Ishikawa (cell line): Measurements from ENCODE around the gene CD9.

Experiments used
- CEBPB ChIP-seq: IDR thresholded peaks from 2 replicates; pipeline ENCODE4 v1.6.1; 2012
- CREB1 ChIP-seq: IDR thresholded peaks from 2 replicates; pipeline ENCODE4 v1.6.1; 2012; ENCODE audit warnings: low read depth
- EGR1 ChIP-seq: IDR thresholded peaks from 2 replicates; pipeline ENCODE4 v1.6.1; 2012
- EP300 ChIP-seq: IDR thresholded peaks from 2 replicates; pipeline ENCODE4 v1.6.1; 2012; ENCODE audit warnings: borderline replicate concordance
- FOXM1 ChIP-seq: IDR thresholded peaks from 2 replicates; pipeline ENCODE4 v1.6.1; 2012; ENCODE audit warnings: low read depth, borderline replicate concordance
- NFIC ChIP-seq: IDR thresholded peaks from 2 replicates; pipeline ENCODE4 v1.6.1; 2012
- RAD21 ChIP-seq: IDR thresholded peaks from 2 replicates; pipeline ENCODE4 v1.6.1; 2012; ENCODE audit warnings: low read depth
- TAF1 ChIP-seq: IDR thresholded peaks from 2 replicates; pipeline ENCODE4 v1.6.1; 2012; ENCODE audit warnings: low read depth, mild to moderate bottlenecking
- TCF12 ChIP-seq: IDR thresholded peaks from 2 replicates; pipeline ENCODE4 v1.6.1; 2012; ENCODE audit warnings: low read depth
- TEAD4 ChIP-seq: IDR thresholded peaks from 2 replicates; pipeline ENCODE4 v1.6.1; 2012
- USF1 ChIP-seq: IDR thresholded peaks from 2 replicates; pipeline ENCODE4 v1.6.1; 2012
- YY1 ChIP-seq: IDR thresholded peaks from 2 replicates; pipeline ENCODE4 v1.6.1; 2012; ENCODE audit warnings: low read depth
- ZBTB7A ChIP-seq: IDR thresholded peaks from 2 replicates; pipeline ENCODE4 v1.6.1; 2012; ENCODE audit warnings: low read depth
- TF ChIP-seq, protein P1 (sequence below): IDR thresholded peaks from 2 replicates; pipeline ENCODE4 v1.6.1; 2012
- TF ChIP-seq, protein P2 (sequence below): IDR thresholded peaks from 2 replicates; pipeline ENCODE4 v1.6.1; 2012; ENCODE audit warnings: low read depth, mild to moderate bottlenecking

Gene CD9

DNA sequence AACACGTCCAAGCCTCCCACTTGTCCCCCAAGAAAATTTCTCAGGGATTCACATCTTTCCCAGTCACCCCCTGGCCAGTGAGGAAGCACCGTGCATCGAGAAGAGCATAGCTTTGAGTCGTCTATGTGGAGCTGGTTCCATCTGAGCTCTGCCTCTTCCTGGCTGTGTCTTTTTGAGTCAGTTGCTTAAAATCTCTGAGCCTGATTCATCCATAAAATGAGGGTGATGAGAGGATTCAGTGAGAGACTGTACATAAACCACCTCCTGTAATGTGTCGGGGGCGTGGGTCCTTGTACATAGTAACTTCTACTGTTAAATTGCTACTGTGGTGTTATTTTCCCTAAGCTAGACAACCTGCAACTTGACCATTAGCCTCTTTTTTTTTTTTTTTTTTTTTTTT, 13.8 kb downstream of the CD9 start:
- no peak for TF ChIP-seq ZBTB7A
- no peak for TF ChIP-seq TAF1
- no peak for TF ChIP-seq TEAD4
- no peak for TF ChIP-seq EP300
- TF ChIP-seq CREB1, result no peak
- TF ChIP-seq FOXM1, result no peak
- TF ChIP-seq YY1, result no peak
- TF ChIP-seq USF1, result no peak
- no peak for TF ChIP-seq NFIC

DNA sequence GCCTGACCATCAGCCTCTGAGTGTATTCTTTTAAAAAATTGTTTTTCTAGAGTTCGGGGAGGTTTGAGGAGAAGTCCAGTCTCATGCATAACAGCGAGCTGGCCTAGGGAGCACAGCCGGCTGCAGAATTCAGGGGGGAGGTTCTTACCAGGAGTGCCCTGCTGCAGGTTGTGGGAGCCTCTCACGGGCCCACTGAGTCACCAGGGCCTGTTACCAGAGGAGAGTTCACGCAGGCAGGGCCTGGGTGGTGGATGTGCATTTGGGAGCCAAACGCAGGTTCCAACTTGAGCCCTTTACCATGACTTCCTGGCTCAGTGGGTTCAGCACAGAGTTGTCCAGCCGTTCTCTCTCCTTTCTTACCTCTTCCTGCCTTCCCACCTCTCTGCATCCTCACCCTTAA, 14.4 kb downstream of the CD9 start:
- TF ChIP-seq ZBTB7A (no peak), EGR1 (no peak), USF1 (no peak), TAF1 (no peak), TEAD4 (no peak), YY1 (no peak), FOXM1 (no peak), NFIC (no peak), CREB1 (no peak), TCF12 (no peak), RAD21 (no peak), CEBPB (no peak), EP300 (no peak)
- TF ChIP-seq, protein P1, sequence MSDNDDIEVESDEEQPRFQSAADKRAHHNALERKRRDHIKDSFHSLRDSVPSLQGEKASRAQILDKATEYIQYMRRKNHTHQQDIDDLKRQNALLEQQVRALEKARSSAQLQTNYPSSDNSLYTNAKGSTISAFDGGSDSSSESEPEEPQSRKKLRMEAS, result no peak
- TF ChIP-seq, protein P2, sequence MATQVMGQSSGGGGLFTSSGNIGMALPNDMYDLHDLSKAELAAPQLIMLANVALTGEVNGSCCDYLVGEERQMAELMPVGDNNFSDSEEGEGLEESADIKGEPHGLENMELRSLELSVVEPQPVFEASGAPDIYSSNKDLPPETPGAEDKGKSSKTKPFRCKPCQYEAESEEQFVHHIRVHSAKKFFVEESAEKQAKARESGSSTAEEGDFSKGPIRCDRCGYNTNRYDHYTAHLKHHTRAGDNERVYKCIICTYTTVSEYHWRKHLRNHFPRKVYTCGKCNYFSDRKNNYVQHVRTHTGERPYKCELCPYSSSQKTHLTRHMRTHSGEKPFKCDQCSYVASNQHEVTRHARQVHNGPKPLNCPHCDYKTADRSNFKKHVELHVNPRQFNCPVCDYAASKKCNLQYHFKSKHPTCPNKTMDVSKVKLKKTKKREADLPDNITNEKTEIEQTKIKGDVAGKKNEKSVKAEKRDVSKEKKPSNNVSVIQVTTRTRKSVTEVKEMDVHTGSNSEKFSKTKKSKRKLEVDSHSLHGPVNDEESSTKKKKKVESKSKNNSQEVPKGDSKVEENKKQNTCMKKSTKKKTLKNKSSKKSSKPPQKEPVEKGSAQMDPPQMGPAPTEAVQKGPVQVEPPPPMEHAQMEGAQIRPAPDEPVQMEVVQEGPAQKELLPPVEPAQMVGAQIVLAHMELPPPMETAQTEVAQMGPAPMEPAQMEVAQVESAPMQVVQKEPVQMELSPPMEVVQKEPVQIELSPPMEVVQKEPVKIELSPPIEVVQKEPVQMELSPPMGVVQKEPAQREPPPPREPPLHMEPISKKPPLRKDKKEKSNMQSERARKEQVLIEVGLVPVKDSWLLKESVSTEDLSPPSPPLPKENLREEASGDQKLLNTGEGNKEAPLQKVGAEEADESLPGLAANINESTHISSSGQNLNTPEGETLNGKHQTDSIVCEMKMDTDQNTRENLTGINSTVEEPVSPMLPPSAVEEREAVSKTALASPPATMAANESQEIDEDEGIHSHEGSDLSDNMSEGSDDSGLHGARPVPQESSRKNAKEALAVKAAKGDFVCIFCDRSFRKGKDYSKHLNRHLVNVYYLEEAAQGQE, result no peak

- no peak for TF ChIP-seq ZBTB7A
- 0 out of 2 replicates have a peak, but pooled peaks have one; percentile 14 for TF ChIP-seq TCF12
- TF ChIP-seq TAF1, result peak; percentile 22; the same call in 1 of the 2 replicates
- no peak for TF ChIP-seq TEAD4
- TF ChIP-seq CREB1, result no peak
Observed at GRCh38 chr12:6215120-6215807, 15.1 kb downstream of the CD9 start.

- TF ChIP-seq RAD21 (no peak; the same call in none of the 2 replicates), ZBTB7A (0 out of 2 replicates have a peak, but pooled peaks have one; percentile 52), NFIC (peak; percentile 91), FOXM1 (peak; percentile 66; the same call in 1 of the 2 replicates), CREB1 (no peak), TCF12 (0 out of 2 replicates have a peak, but pooled peaks have one; percentile 67), TEAD4 (peak; percentile 92), YY1 (no peak), EP300 (peak; percentile 77; the same call in 1 of the 2 replicates)
- TF ChIP-seq, protein P1, result peak; percentile 64
Observed at GRCh38 chr12:6215932-6216494, 15.8 kb downstream of the CD9 start.

- TF ChIP-seq TEAD4 (no peak), TAF1 (no peak), NFIC (no peak), USF1 (no peak), CEBPB (no peak)
Observed at GRCh38 chr12:6216581-6216980, 16.4 kb downstream of the CD9 start.

GRCh38 chr12:6218347-6218925, 18.2 kb downstream of the CD9 start:
- TF ChIP-seq USF1 (no peak), RAD21 (no peak), NFIC (no peak)

GRCh38 chr12:6219980-6220379, 19.8 kb downstream of the CD9 start:
- TF ChIP-seq RAD21 (no peak), ZBTB7A (no peak), TEAD4 (no peak)
